ENCODE measurements around the gene FRMD4A.

Gene FRMD4A

DNA sequence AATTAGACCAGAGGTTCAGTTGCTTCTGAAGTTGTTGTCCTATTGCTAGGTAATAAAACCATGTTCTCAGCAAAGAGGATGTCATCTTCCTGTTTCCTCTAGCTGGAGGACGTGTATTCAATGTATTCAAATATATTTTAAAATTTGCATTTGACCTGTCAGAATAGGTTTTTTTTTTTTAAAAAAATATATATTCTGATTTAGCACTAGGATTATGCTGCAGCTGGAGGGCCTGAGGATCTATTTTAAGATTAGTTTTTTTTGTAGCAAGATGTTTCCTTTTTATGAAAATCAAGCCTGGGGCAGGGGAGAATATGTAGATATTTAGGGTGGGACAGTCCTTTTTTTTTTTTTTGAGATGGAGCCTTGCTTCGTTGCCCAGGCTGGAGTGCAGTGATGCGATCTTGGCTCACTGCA is 337.0 kb downstream of the FRMD4A start:
- Mint-ChIP-seq H3K4me3 (no peak overlapping the region), H3K9me3 (peaks cover 5 to 6% of the 10 kb centered on the region in 2 donors), H3K27ac (no peak overlapping the region), H3K4me1 (no peaks in the 10 kb centered on the region), H3K27me3 (no peaks in the 10 kb centered on the region)
- DNase-seq (no peak), ATAC-seq (no peak)

DNA sequence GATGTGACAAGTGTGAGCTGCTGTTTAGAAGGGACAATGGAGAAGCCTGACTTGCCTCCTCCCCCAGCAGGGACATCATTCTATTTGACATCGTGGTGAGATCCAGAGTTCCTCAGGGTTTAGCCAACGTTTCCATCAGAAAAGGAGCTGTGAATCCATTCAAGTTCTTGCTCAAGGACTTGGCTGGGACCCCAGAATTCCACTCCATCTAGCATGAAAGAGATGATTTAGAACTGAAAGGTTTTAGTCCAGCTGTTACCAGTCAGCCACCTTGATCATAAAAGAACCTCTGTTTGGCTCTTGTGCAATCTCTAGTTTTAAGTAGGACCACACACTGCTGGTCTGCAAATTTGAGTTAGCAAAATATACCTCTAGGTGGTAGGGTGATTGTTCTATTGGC is 337.6 kb downstream of the FRMD4A start:
- Mint-ChIP-seq H3K4me1 (no peaks in the 10 kb centered on the region), H3K9me3 (peaks cover 0 to under 1% of the 10 kb centered on the region in 2 donors), H3K27ac (no peak overlapping the region), H3K27me3 (no peaks in the 10 kb centered on the region), H3K4me3 (no peak overlapping the region)
- DNase-seq (no peak), ATAC-seq (no peak)

- Mint-ChIP-seq H3K9me3 (no peaks in the 10 kb centered on the region), H3K4me3 (no peak overlapping the region), H3K27me3 (no peaks in the 10 kb centered on the region), H3K27ac (no peak overlapping the region), H3K4me1 (peaks cover 7% of the 10 kb centered on the region)
- DNase-seq (no peak), ATAC-seq (no peak)
Measured at GRCh38 chr10:13991353-13991752, 339.4 kb downstream of the FRMD4A start.

GRCh38 chr10:13990946-13991345 is 339.8 kb downstream of the FRMD4A start:
- H3K27ac Mint-ChIP-seq: no peak overlapping the region
- no peak for ATAC-seq
- H3K4me1 Mint-ChIP-seq: peaks cover 7% of the 10 kb centered on the region
- no peak for DNase-seq
- H3K27me3 Mint-ChIP-seq: no peaks in the 10 kb centered on the region
- no peaks in the 10 kb centered on the region for H3K9me3 Mint-ChIP-seq
- H3K4me3 Mint-ChIP-seq: no peak overlapping the region

DNA sequence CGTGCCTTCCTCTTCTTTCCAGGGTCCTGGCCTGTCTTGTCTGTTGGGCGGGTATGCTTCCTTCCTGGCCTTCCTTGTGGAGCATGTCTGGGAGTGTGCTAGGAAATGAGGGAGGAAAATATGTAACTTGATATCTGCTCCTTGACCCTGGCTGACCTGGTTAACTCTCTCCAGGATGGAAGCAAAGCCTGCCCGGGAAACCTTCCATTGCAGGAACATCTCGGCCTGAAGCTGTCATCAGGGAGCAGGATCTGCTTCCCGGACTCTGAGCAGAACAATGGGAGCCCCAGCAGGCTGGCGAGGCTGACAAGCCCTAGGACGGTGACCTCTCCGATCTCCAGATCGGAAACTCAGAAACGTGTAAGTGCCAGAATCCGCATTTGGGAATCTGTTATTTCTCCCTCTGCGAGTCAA is 340.3 kb downstream of the FRMD4A start:
- no peaks in the 10 kb centered on the region for H3K9me3 Mint-ChIP-seq
- no peaks in the 10 kb centered on the region for H3K27me3 Mint-ChIP-seq
- no peak for ATAC-seq
- peaks cover 7% of the 10 kb centered on the region for H3K4me1 Mint-ChIP-seq
- no peak overlapping the region for H3K27ac Mint-ChIP-seq
- DNase-seq: no peak
- H3K4me3 Mint-ChIP-seq: no peak overlapping the region

DNA sequence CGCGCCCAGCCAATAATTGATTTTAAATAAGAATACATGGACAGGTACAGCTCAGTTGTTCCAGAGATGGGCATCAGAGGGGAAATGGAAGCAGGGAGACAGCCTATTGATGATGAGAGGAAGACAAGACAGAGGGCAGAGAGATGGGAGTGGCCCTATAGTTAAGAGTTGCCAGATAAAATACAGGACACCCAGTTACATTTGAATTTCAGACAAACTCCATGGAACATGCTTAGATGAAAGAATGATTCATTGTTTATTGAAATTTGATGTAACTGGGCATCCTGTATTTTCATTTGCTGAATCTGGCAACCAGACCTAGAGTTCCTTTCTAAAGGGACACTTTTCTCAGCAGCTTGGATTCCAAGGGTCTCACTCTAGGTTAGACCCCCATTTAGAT is 341.1 kb downstream of the FRMD4A start:
- Mint-ChIP-seq H3K4me3 (no peak overlapping the region), H3K27me3 (no peaks in the 10 kb centered on the region), H3K9me3 (no peaks in the 10 kb centered on the region), H3K4me1 (peaks cover 7% of the 10 kb centered on the region), H3K27ac (no peak overlapping the region)
- no peak for ATAC-seq
- no peak for DNase-seq

GRCh38 chr10:13987446-13987845 is 343.3 kb downstream of the FRMD4A start:
- no peak overlapping the region for H3K27ac Mint-ChIP-seq
- peak; percentile 76 for ATAC-seq
- no peak for DNase-seq
- H3K27me3 Mint-ChIP-seq: no peaks in the 10 kb centered on the region
- H3K9me3 Mint-ChIP-seq: no peaks in the 10 kb centered on the region
- no peak overlapping the region for H3K4me3 Mint-ChIP-seq
- peaks cover 7% of the 10 kb centered on the region for H3K4me1 Mint-ChIP-seq

- H3K4me3 Mint-ChIP-seq: no peak overlapping the region
- no peaks in the 10 kb centered on the region for H3K9me3 Mint-ChIP-seq
- DNase-seq (no peak), ATAC-seq (no peak)
- H3K27me3 Mint-ChIP-seq: no peaks in the 10 kb centered on the region
- H3K27ac Mint-ChIP-seq: no peak overlapping the region
- peaks cover 7% of the 10 kb centered on the region for H3K4me1 Mint-ChIP-seq
Measured at GRCh38 chr10:13984647-13985155, 346.0 kb downstream of the FRMD4A start.

DNA sequence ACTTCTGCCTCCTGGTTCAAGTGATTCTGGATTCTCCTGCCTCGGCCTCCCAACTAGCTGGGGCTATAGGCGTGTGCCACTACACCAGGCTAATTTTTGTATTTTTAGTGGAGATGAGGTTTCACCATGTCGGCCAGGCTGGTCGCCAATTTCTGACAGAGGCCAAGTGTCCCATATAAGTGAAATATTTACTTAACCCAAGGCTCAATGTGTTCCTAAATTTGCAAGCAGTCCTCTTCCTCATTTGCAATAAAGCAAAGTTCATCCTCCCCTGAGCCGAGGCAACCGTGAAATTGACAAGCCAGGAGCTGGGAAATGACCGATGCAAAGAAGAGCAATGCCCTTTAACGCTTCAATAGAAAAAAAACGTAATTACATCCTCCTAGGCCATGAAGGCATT is 347.7 kb downstream of the FRMD4A start:
- H3K9me3 Mint-ChIP-seq: no peaks in the 10 kb centered on the region
- peaks cover 7% of the 10 kb centered on the region for H3K4me1 Mint-ChIP-seq
- peak overlapping the region in 1 of 2 donors; percentile 16 for H3K27ac Mint-ChIP-seq
- ATAC-seq (no peak), DNase-seq (no peak)
- no peaks in the 10 kb centered on the region for H3K27me3 Mint-ChIP-seq
- H3K4me3 Mint-ChIP-seq: no peak overlapping the region

GRCh38 chr10:13978533-13979115 is 352.1 kb downstream of the FRMD4A start:
- no peaks in the 10 kb centered on the region for H3K27me3 Mint-ChIP-seq
- DNase-seq (no peak), ATAC-seq (no peak)
- H3K4me1 Mint-ChIP-seq: no peaks in the 10 kb centered on the region
- no peaks in the 10 kb centered on the region for H3K9me3 Mint-ChIP-seq
- H3K27ac Mint-ChIP-seq: no peak overlapping the region
- no peak overlapping the region for H3K4me3 Mint-ChIP-seq

GRCh38 chr10:13977861-13978532 is 352.7 kb downstream of the FRMD4A start:
- H3K27ac Mint-ChIP-seq: no peak overlapping the region
- H3K9me3 Mint-ChIP-seq: no peaks in the 10 kb centered on the region
- H3K4me3 Mint-ChIP-seq: no peak overlapping the region
- H3K4me1 Mint-ChIP-seq: no peaks in the 10 kb centered on the region
- no peak for ATAC-seq
- no peak for DNase-seq
- no peaks in the 10 kb centered on the region for H3K27me3 Mint-ChIP-seq

GRCh38 chr10:13973742-13974141 is 357.0 kb downstream of the FRMD4A start:
- DNase-seq (no peak), ATAC-seq (no peak)
- Mint-ChIP-seq H3K27ac (no peak overlapping the region), H3K4me1 (peaks cover 15% of the 10 kb centered on the region), H3K9me3 (no peaks in the 10 kb centered on the region), H3K4me3 (no peak overlapping the region), H3K27me3 (no peaks in the 10 kb centered on the region)

DNA sequence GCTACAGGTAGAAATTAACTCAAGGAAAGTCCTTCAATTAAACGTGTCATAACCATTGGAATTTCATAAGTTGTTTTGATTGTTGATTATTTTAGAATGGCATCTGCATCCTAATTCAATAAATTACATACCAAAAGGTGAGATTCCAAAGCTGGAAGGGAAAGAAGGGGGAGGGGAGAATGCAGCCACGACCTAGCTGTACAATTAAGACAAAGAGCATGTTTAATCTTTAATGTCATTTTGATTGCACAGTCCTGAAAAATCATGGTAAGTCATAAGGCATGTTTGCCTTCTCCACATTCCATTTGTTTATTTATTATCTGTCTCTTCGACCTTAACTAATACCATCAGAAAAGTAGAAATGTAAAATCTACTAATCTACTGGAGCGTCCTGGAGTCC is 358.1 kb downstream of the FRMD4A start:
- no peaks in the 10 kb centered on the region for H3K9me3 Mint-ChIP-seq
- DNase-seq: no peak
- no peak overlapping the region for H3K27ac Mint-ChIP-seq
- no peak for ATAC-seq
- peaks cover 15% of the 10 kb centered on the region for H3K4me1 Mint-ChIP-seq
- H3K4me3 Mint-ChIP-seq: no peak overlapping the region
- H3K27me3 Mint-ChIP-seq: no peaks in the 10 kb centered on the region

DNA sequence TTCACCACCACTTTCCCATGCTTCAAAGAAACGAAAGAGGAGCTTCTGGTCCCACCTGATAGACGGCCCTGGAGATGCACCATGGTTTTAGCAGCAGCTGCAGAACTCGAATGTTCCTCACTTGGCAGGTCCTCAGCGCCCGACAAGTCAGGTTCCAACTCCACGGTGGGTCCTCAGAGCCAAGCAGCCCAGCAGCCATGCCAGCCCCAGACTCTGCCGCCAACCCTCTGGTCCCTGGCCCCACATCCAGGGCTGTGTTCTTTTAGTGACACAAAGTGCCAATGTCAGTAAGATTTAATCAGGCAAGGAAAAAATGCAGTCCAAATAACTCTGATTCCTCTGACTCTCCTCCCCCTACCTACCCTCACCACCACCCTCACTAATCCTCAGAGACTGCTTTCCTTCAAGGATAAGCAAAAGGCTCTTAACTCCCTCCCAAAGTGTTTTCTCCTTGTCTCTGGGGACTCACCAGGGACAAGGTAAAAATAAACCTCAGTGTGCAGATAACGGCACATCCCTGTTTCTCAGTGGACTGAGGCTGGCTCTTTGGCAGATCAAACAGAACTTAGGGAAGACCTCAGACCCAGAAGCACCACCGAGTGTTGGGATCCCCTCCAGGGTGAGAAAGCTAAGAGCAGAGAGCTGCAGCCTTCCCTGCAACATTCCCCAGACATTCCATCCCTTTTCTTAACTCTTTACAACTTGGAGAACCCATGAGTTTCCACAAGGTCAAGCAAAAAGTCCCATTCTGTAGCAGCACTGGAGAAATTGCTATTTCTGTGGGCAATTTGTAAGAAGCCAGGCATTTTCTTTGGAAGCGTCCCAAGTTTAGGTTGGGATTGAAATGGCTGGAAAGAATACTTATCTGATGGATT is 358.9 kb downstream of the FRMD4A start:
- Mint-ChIP-seq H3K4me1 (peaks cover 15% of the 10 kb centered on the region), H3K27me3 (no peaks in the 10 kb centered on the region), H3K27ac (no peak overlapping the region), H3K4me3 (no peak overlapping the region), H3K9me3 (no peaks in the 10 kb centered on the region)
- ATAC-seq: no peak
- DNase-seq: no peak

GRCh38 chr10:13970957-13971353 is 359.8 kb downstream of the FRMD4A start:
- ATAC-seq (no peak), DNase-seq (no peak)
- no peaks in the 10 kb centered on the region for H3K9me3 Mint-ChIP-seq
- H3K27me3 Mint-ChIP-seq: no peaks in the 10 kb centered on the region
- H3K4me1 Mint-ChIP-seq: peaks cover 15% of the 10 kb centered on the region
- no peak overlapping the region for H3K4me3 Mint-ChIP-seq
- no peak overlapping the region for H3K27ac Mint-ChIP-seq

Measured in stimulated activated naive CD8-positive, alpha-beta T cell treated with anti-CD3 and anti-CD28 coated beads, Interleukin-15, amount 100 ng/mL, for 72 hours (primary cell).